Measurements from ENCODE around the gene TNIP1.

DNA sequence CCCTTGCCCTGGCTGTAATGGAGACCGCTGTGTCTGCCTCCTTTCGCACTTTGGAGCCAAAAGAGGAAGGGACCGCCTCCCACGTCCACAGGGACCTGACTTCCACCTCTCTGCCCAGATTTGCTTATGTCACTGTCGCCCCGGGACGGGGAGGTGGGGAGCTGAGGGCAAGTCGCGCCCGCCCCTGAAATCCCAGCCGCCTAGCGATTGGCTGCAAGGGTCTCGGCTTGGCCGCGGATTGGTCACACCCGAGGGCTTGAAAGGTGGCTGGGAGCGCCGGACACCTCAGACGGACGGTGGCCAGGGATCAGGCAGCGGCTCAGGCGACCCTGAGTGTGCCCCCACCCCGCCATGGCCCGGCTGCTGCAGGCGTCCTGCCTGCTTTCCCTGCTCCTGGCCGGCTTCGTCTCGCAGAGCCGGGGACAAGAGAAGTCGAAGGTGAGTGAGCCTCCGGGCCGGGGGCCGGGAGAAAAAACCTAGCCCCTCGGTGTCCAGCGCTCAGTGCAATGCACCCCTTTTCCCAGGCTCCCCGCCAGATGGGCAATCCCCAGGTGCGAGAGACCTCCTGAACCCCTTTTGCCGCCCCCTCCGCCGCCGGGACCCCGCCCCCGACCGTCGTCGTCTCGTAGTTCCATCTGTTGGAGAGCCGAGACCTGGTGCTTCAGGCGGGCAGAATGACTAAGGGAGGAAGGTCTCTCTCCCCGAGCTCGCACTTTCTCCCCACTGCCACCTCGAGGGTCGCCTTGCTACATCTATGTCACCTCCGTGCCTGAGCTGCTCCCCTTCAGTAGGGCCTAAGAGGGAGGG is 60.3 kb downstream of the TNIP1 start, which contains the start of gene GPX3:
- TF ChIP-seq CTCF (IDR thresholded peaks at IDR 0.05), result peak in 1 of 6 experiments; percentile 21
- TF ChIP-seq POLR2A (IDR thresholded peaks at IDR 0.05), result peak; percentile 95 to 100

All from thyroid gland (tissue), 4 donors.